Erythroblast (primary cell): Measurements from ENCODE around the gene NRXN3.

Experiments
- DNase-seq, 2 experiments: peaks; one replicate each; lab custom pipeline; 2025; lab: John Stamatoyannopoulos, UW
- GATA1 ChIP-seq: IDR thresholded peaks from 2 replicates; pipeline ENCODE4 v1.6.1; 2011; ENCODE audit warnings: low read depth, mild to moderate bottlenecking, control low read depth, low read length, moderate library complexity
- POLR2A ChIP-seq: IDR thresholded peaks from 2 replicates; pipeline ENCODE4 v1.6.1; 2011; ENCODE audit warnings: mild to moderate bottlenecking, low read length

Gene NRXN3

GRCh38 chr14:79601579-79601978 is 1431.4 kb downstream of the NRXN3 start:
- TF ChIP-seq POLR2A (no peak), GATA1 (no peak)
- DNase-seq: no peak

GRCh38 chr14:79602045-79602444 is 1431.9 kb downstream of the NRXN3 start:
- TF ChIP-seq GATA1 (no peak), POLR2A (no peak)
- no peak for DNase-seq

- DNase-seq: no peak
- TF ChIP-seq POLR2A (no peak), GATA1 (no peak)
Measured at GRCh38 chr14:79602742-79603141, 1432.6 kb downstream of the NRXN3 start.

GRCh38 chr14:79605849-79606248 is 1435.7 kb downstream of the NRXN3 start:
- TF ChIP-seq GATA1: no peak
- no peak for TF ChIP-seq POLR2A
- DNase-seq: no peak

GRCh38 chr14:79608446-79608845 is 1438.3 kb downstream of the NRXN3 start:
- no peak for DNase-seq
- TF ChIP-seq GATA1 (no peak), POLR2A (no peak)

- TF ChIP-seq GATA1 (no peak), POLR2A (no peak)
Measured at GRCh38 chr14:79613625-79614024, 1443.5 kb downstream of the NRXN3 start.

GRCh38 chr14:79614448-79614847 is 1444.3 kb downstream of the NRXN3 start:
- no peak for DNase-seq
- no peak for TF ChIP-seq POLR2A
- TF ChIP-seq GATA1: no peak

More at GRCh38 chr14:79613625-79614024, 1443.5 kb downstream of the NRXN3 start:
- no peak for DNase-seq

GRCh38 chr14:79627058-79627457 is 1456.9 kb downstream of the NRXN3 start:
- no peak for DNase-seq
- TF ChIP-seq GATA1 (no peak), POLR2A (no peak)

GRCh38 chr14:79629411-79630287 is 1459.5 kb downstream of the NRXN3 start:
- TF ChIP-seq GATA1 (no peak), POLR2A (no peak)
- DNase-seq: no peak

- DNase-seq: no peak
- TF ChIP-seq POLR2A (no peak), GATA1 (no peak)
Measured at GRCh38 chr14:79630288-79630960, 1460.3 kb downstream of the NRXN3 start.

- no peak for TF ChIP-seq POLR2A
- no peak for TF ChIP-seq GATA1
- no peak for DNase-seq
Measured at GRCh38 chr14:79631276-79631675, 1461.1 kb downstream of the NRXN3 start.

- no peak for DNase-seq
- TF ChIP-seq POLR2A (no peak), GATA1 (no peak)
Measured at GRCh38 chr14:79638672-79639266, 1468.6 kb downstream of the NRXN3 start.

GRCh38 chr14:79639613-79640012 is 1469.4 kb downstream of the NRXN3 start:
- no peak for TF ChIP-seq POLR2A
- no peak for TF ChIP-seq GATA1

GRCh38 chr14:79641371-79641770 is 1471.2 kb downstream of the NRXN3 start:
- TF ChIP-seq POLR2A (no peak), GATA1 (no peak)

More at GRCh38 chr14:79639613-79640012, 1469.4 kb downstream of the NRXN3 start:
- no peak for DNase-seq

More at GRCh38 chr14:79641371-79641770, 1471.2 kb downstream of the NRXN3 start:
- no peak for DNase-seq
